Measurements from ENCODE around the gene IFI35. TPM values are rescaled to one million over a fixed set of nuclear protein-coding genes. Genes with fewer than 3 reads are reported as not detected.
"Not testable (repeated sequence)": the region's sequence is repeated elsewhere in the genome, so short reads cannot be mapped to it uniquely, and the experiment has no call there.

The IFI35 gene
- total RNA-seq (2014; rRNA removed; shearing (Covaris generic)) = 79.5 and 84.2 TPM in 2 replicates

- peak; percentile 86 for DNase-seq (ENCODE audit: low spot score)
Measured at GRCh38 chr17:43006639-43007551, at the start of gene IFI35. Gene IFI35 (plus strand): TSS chr17:43006784. CDS start chr17:43006948, 164 bp downstream.

- peak; percentile 86 for DNase-seq (ENCODE audit: low spot score)
Measured at GRCh38 chr17:42964161-42964932, 42.2 kb upstream of the IFI35 start, which contains the start of gene AARSD1. Gene AARSD1 (minus strand): TSS chr17:42964454. CDS start chr17:42964440, 14 bp downstream.

- DNase-seq (ENCODE audit: low spot score) = no peak
Measured at GRCh38 chr17:42967925-42968324, 38.7 kb upstream of the IFI35 start.

GRCh38 chr17:42969001-42969581 lies 37.5 kb upstream of the IFI35 start:
- no peak for DNase-seq (ENCODE audit: low spot score)

GRCh38 chr17:42971589-42971988 lies 35.0 kb upstream of the IFI35 start:
- no peak for DNase-seq (ENCODE audit: low spot score)

- not testable (repeated sequence) for DNase-seq (ENCODE audit: low spot score)
Measured at GRCh38 chr17:42973323-42973722, 33.3 kb upstream of the IFI35 start.

GRCh38 chr17:42975265-42975664 lies 31.3 kb upstream of the IFI35 start:
- no peak for DNase-seq (ENCODE audit: low spot score)

- DNase-seq (ENCODE audit: low spot score) = not testable (repeated sequence)
Measured at GRCh38 chr17:42975701-42976100, 30.9 kb upstream of the IFI35 start.

GRCh38 chr17:42979511-42980273 lies 26.9 kb upstream of the IFI35 start, which contains the start of gene PTGES3L:
Gene PTGES3L (minus strand): TSS chr17:42980080. CDS start chr17:42980053, 27 bp downstream.
- DNase-seq (ENCODE audit: low spot score) = peak; percentile 66

GRCh38 chr17:42980274-42980765 lies 26.3 kb upstream of the IFI35 start, which contains the start of gene RUNDC1:
Gene RUNDC1 (plus strand): TSS chr17:42980565. CDS start chr17:42980577, 12 bp downstream.
- DNase-seq (ENCODE audit: low spot score) = peak; percentile 79

GRCh38 chr17:42980766-42981397 lies 25.7 kb upstream of the IFI35 start:
- peak; percentile 64 for DNase-seq (ENCODE audit: low spot score)

GRCh38 chr17:42982266-42982665 lies 24.3 kb upstream of the IFI35 start:
- no peak for DNase-seq (ENCODE audit: low spot score)

- DNase-seq (ENCODE audit: low spot score) = no peak
Measured at GRCh38 chr17:42985225-42985624, 21.4 kb upstream of the IFI35 start.

- no peak for DNase-seq (ENCODE audit: low spot score)
Measured at GRCh38 chr17:42989141-42989540, 17.4 kb upstream of the IFI35 start.

- DNase-seq (ENCODE audit: low spot score) = no peak
Measured at GRCh38 chr17:42989726-42990652, 16.6 kb upstream of the IFI35 start.

GRCh38 chr17:42991471-42991870 lies 15.1 kb upstream of the IFI35 start:
- no peak for DNase-seq (ENCODE audit: low spot score)

- DNase-seq (ENCODE audit: low spot score) = no peak
Measured at GRCh38 chr17:42992872-42993271, 13.7 kb upstream of the IFI35 start.

GRCh38 chr17:42993913-42994312 lies 12.7 kb upstream of the IFI35 start:
- not testable (repeated sequence) for DNase-seq (ENCODE audit: low spot score)

- no peak for DNase-seq (ENCODE audit: low spot score)
Measured at GRCh38 chr17:42997390-42997983, 9.1 kb upstream of the IFI35 start.
